GM12865 (cell line): ENCODE data around the gene WDR36.
A peak's percentile ranks its signal among the peaks of the same experiment; 100 is the strongest.

Experiments used
- DNase-seq: peaks from one replicate; pipeline ENCODE4 v3.0.0; 2010; ENCODE audit warnings: low read depth
- H3K4me3 ChIP-seq: 2 replicates; pipeline ENCODE4 v1.5.1; 2011; ENCODE audit warnings: mild to moderate bottlenecking, low read depth, low read length, control low read depth
- CTCF ChIP-seq: IDR thresholded peaks from 2 replicates; pipeline ENCODE4 v1.5.1; 2011; ENCODE audit warnings: low read length, control low read depth, low read depth, inconsistent platforms; ENCODE audit not compliant: insufficient read depth; ENCODE audit errors: missing control alignments

WDR36 gene

GRCh38 chr5:111092062-111092853 is at the start of gene WDR36:
TSS of gene WDR36 (plus strand) at chr5:111092348. CDS start at chr5:111092457, 109 bp downstream.
- TF ChIP-seq CTCF: no peak
- peak; percentile 95 for DNase-seq
- H3K4me3 ChIP-seq: peak within 1 kb of the TSS; percentile 79

GRCh38 chr5:111043712-111044506 is 48.2 kb upstream of the WDR36 start:
- no peak for DNase-seq
- no peak for TF ChIP-seq CTCF
- no peak overlapping the region for H3K4me3 ChIP-seq

DNA sequence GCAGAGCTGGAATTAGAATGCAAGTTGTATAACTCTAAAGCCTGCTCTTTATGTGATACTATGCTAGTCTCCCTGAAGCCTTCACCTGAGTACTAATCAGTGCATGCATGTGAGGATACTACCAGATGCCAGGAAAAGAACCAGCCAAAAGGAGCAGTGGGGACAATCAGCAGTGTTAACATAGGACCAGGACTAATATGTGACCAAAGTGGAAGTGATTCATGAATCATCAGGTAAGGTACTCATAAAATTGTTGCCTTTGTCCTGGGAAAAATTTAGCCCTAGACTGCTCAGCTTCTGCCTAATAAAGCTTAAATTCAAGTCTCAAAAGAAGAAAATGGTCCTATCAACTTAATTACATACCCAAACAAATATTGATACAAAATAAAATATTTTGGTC is 34.1 kb upstream of the WDR36 start:
- no peak for TF ChIP-seq CTCF
- H3K4me3 ChIP-seq: no peak overlapping the region
- no peak for DNase-seq

- DNase-seq: no peak
- TF ChIP-seq CTCF: no peak
- H3K4me3 ChIP-seq: no peak overlapping the region
These were observed 32.0 kb upstream of the WDR36 start for GRCh38 chr5:111060169-111060568.

DNA sequence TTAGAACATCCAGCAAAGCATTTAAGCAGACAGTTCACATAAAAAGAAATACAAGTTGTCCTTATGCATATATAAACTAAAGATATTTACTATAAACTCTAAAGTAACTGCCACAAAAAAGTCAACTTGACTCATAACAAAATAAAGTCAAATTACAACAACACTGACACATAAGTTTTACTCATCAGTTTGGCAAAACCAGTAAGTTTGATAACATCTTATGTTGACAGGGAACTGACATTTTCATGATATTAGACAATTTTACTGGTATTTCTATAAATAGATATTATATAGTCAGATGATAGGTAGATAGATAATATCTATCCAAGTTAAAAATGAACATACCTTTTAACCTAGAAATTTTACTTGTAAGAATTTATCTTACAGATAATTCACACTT is 30.5 kb upstream of the WDR36 start:
- H3K4me3 ChIP-seq: no peak overlapping the region
- TF ChIP-seq CTCF: no peak

GRCh38 chr5:111063709-111064322 is 28.3 kb upstream of the WDR36 start:
- peak; percentile 60 for TF ChIP-seq CTCF
- peak; percentile 53 for DNase-seq
- no peak overlapping the region for H3K4me3 ChIP-seq

More for the DNA sequence above, 30.5 kb upstream of the WDR36 start:
- DNase-seq: no peak
